Astrocyte of the cerebellum (primary cell): ENCODE measurements around the gene LNPEP.

Source experiments
- DNase-seq: peaks from one replicate; pipeline ENCODE4 v3.0.0-alpha.2; 2011; ENCODE audit warnings: low read depth
- H3K4me3 ChIP-seq: 2 replicates; pipeline ENCODE4 v1.5.1; 2011; ENCODE audit warnings: mild to moderate bottlenecking, low read depth, low read length, moderate library complexity
- CTCF ChIP-seq: IDR thresholded peaks from 2 replicates; pipeline ENCODE4 v1.5.1; 2012; ENCODE audit warnings: low read length, low read depth, moderate library complexity, mild to moderate bottlenecking; ENCODE audit errors: missing control alignments
- in situ Hi-C: cut with HindIII; loops from 2 replicates; pipeline ENCODE4 v1.10.0; 2017; ENCODE audit warnings: low sequenced_read_pairs

Gene LNPEP

GRCh38 chr5:97037819-97038218 lies 101.9 kb downstream of the LNPEP start:
- no peak for TF ChIP-seq CTCF
- no peak for DNase-seq
- no peak overlapping the region for H3K4me3 ChIP-seq
- in situ Hi-C loops = no loop called here

GRCh38 chr5:97041239-97041638 lies 105.4 kb downstream of the LNPEP start:
- no peak for DNase-seq
- in situ Hi-C loops = no loop called here
- TF ChIP-seq CTCF = no peak
- no peak overlapping the region for H3K4me3 ChIP-seq

GRCh38 chr5:97042996-97043395 lies 107.1 kb downstream of the LNPEP start:
- DNase-seq = no peak
- no peak for TF ChIP-seq CTCF
- in situ Hi-C loops = no loop called here
- H3K4me3 ChIP-seq = no peak overlapping the region

GRCh38 chr5:97043511-97043910 lies 107.6 kb downstream of the LNPEP start:
- no peak for DNase-seq
- in situ Hi-C loops = no loop called here
- no peak for TF ChIP-seq CTCF
- H3K4me3 ChIP-seq = no peak overlapping the region

GRCh38 chr5:97044052-97044451 lies 108.2 kb downstream of the LNPEP start:
- no peak for DNase-seq
- in situ Hi-C loops = no loop called here
- TF ChIP-seq CTCF = no peak
- H3K4me3 ChIP-seq = no peak overlapping the region

GRCh38 chr5:97046270-97046982 lies 110.5 kb downstream of the LNPEP start:
- DNase-seq = no peak
- no peak for TF ChIP-seq CTCF
- no peak overlapping the region for H3K4me3 ChIP-seq
- in situ Hi-C loops = no loop called here
